ENCODE measurements around the gene ATXN7.

The ATXN7 gene

GRCh38 chr3:64022451-64023186, 159.0 kb downstream of the ATXN7 start:
- no peak for DNase-seq

- DNase-seq = peak; percentile 81
These were observed 159.7 kb downstream of the ATXN7 start, which contains the start of gene PSMD6 for GRCh38 chr3:64023187-64023860. TSS of gene PSMD6 (minus strand) at chr3:64023494. CDS start at chr3:64023419, 75 bp downstream.

GRCh38 chr3:64023861-64024223, 160.2 kb downstream of the ATXN7 start:
- no peak for DNase-seq

- DNase-seq = no peak
These were observed 162.7 kb downstream of the ATXN7 start for GRCh38 chr3:64026346-64026745.

- DNase-seq = no peak
These were observed 164.0 kb downstream of the ATXN7 start for GRCh38 chr3:64027658-64028057.

GRCh38 chr3:64028754-64029153, 165.1 kb downstream of the ATXN7 start:
- DNase-seq = no peak

- DNase-seq = no peak
These were observed 165.6 kb downstream of the ATXN7 start for GRCh38 chr3:64029287-64029686.

- peak; percentile 60 for DNase-seq
These were observed 167.1 kb downstream of the ATXN7 start for GRCh38 chr3:64030741-64031140.

GRCh38 chr3:64031540-64032508, 168.2 kb downstream of the ATXN7 start:
- peak; percentile 47 for DNase-seq

GRCh38 chr3:64033069-64033468, 169.4 kb downstream of the ATXN7 start:
- DNase-seq = no peak

- DNase-seq = no peak
These were observed 173.4 kb downstream of the ATXN7 start for GRCh38 chr3:64037084-64037483.

- DNase-seq = no peak
These were observed 174.6 kb downstream of the ATXN7 start for GRCh38 chr3:64038253-64038767.

GRCh38 chr3:64039332-64039731, 175.7 kb downstream of the ATXN7 start:
- DNase-seq = no peak

GRCh38 chr3:64039981-64040733, 176.5 kb downstream of the ATXN7 start:
- no peak for DNase-seq

- DNase-seq = no peak
These were observed 179.3 kb downstream of the ATXN7 start for GRCh38 chr3:64042952-64043351.

GRCh38 chr3:64046592-64046991, 182.9 kb downstream of the ATXN7 start:
- no peak for DNase-seq

GRCh38 chr3:64046996-64047594, 183.4 kb downstream of the ATXN7 start:
- DNase-seq = no peak

GRCh38 chr3:64047787-64048186, 184.1 kb downstream of the ATXN7 start:
- no peak for DNase-seq

- DNase-seq = peak; percentile 34
These were observed 185.0 kb downstream of the ATXN7 start for GRCh38 chr3:64048631-64049061.

GRCh38 chr3:64049136-64049535, 185.5 kb downstream of the ATXN7 start:
- peak; percentile 60 for DNase-seq

- DNase-seq = no peak
These were observed 186.2 kb downstream of the ATXN7 start for GRCh38 chr3:64049832-64050231.

Data from fibroblast of skin of abdomen (primary cell).